LNCAP (cell line): ENCODE measurements around the gene CCNL1.

Experiments used
- CTCF ChIP-seq: fragments of 450-650 bp; IDR thresholded peaks from 2 replicates; pipeline ENCODE4 v1.5.1; 2017; ENCODE audit warnings: mild to moderate bottlenecking

CCNL1 gene

GRCh38 chr3:157188391-157188790 lies 28.4 kb upstream of the CCNL1 start:
- TF ChIP-seq CTCF = no peak

DNA sequence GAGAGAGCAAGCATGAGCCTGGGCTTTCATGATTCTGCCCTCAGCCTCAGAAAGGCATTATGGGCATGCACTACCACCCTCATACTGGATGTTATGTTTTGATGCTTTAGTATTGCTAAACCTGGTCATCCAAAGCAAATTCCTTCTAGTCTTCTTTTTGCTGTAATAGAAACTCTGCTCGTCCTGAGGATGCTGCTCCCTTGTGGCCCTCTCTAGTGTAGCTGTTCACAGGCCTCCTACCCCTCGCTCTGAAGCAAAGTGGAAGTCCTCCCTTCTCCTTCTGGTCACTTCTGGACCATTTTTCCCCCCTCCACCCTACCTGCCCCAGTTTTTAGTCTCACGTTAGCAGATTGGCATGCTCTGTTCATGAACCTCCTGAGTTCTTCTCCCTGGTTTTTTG lies 22.9 kb upstream of the CCNL1 start:
- no peak for TF ChIP-seq CTCF

DNA sequence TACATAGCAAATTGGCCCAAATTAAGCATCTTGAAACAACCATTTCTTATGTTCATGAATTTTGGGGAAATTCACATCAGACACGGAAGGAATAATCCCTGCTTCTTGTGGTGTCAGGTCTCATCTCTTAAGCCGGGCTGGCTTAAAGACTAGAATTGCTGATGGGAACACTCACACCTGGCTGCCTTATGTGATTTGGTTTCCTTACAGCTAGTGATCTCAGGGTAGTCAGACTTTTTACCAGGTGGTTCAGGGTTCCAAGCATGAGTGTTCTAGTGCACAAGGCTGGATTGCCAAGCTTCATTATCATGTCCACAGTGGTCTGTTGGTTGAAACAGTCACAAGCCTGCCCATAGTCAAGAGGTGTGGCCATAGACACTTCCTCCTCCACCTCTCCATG lies 20.3 kb upstream of the CCNL1 start:
- TF ChIP-seq CTCF = no peak

- no peak for TF ChIP-seq CTCF
These were observed 19.4 kb upstream of the CCNL1 start for GRCh38 chr3:157179365-157179803.

GRCh38 chr3:157176934-157177333 lies 17.0 kb upstream of the CCNL1 start:
- no peak for TF ChIP-seq CTCF

- TF ChIP-seq CTCF = no peak
These were observed 16.0 kb upstream of the CCNL1 start for GRCh38 chr3:157175691-157176507.

DNA sequence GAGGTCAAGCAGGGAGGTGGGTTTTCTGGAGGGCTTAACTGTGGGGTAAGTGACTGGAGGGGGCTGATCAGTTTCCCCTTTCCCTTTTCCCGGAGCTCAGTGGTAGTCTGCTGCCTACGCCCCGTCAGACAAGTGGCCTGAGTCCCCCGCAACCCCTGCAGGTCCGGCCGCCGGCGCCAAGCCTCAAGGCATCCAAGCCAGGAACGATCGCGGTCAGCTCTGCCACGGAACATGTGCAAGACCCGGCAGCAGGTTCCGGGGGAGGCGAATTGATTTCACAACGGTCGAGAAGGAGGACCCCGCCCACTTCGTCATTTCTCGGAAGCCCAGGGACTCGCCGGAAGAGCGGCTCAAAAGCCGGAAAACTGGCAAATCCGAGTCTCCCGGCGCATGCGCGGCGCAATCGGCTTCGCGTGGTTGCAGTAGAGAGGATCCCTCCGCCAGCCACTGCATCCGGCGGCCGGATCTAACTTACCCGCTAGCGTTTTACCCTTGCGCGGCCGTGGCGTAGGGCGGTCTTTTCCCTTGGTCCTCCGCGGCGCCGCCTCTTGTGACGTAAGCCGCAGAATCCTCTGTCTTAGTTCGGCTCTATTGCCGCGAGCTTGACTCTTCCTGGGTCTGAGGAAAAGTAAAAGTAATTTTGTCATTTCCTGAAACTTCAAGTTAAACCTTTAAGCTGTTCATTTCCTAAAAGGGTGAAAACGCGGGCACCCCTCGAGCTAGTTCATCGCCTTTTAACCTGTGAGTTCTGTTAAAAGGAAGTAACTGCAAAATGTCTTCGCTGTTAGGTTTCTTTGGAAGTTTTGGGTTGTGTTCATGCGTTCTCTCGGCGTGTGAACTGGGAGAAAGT lies 14.9 kb upstream of the CCNL1 start:
- no peak for TF ChIP-seq CTCF
